ENCODE results near the gene INMT. TPM values are rescaled to one million over a fixed set of nuclear protein-coding genes. Genes with fewer than 3 reads are reported as not detected.

Gene INMT
- total and polyA plus RNA-seq, 3 experiments from 2014 or later = 0.08 to 0.18 TPM; not detected in 1

DNA sequence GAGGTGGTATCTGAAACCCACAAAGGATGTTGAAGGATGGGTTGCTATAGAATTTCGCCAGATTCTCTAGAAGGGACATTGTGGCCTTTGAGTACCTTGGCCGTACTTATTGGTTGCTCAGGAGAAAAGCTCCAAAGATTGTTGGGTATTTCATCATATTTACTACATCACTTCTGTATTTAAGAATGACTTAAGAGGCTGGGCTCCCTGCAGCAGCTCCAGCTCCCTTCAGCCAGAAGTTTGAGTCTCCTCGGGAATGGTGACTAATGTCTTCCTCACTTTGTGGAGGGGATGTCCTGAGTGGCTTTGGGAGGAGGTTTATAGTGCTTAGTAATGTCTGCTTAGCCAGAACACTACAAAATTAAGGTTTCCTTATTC, 37.4 kb downstream of the INMT start:
- H3K4me1 Mint-ChIP-seq = no peaks in the 10 kb centered on the region
- no peak overlapping the region for H3K27ac Mint-ChIP-seq
- DNase-seq = no peak

GRCh38 chr7:30790356-30790755, 38.4 kb downstream of the INMT start:
- Histone ChIP-seq H3K4me3 (ENCODE audit: low read length) (no peak overlapping the region), H3K27ac (ENCODE audit: low read depth, low read length) (no peak overlapping the region), H3K36me3 (ENCODE audit: insufficient read depth, low read length) (no peaks in the 10 kb centered on the region), H3K4me1 (ENCODE audit: insufficient read depth, low read length) (no peaks in the 10 kb centered on the region), H3K9me3 (ENCODE audit: low read length) (no peaks in the 10 kb centered on the region), H3K27me3 (ENCODE audit: insufficient read depth, low read length, poor library complexity, severe bottlenecking) (no peaks in the 10 kb centered on the region)
- no peak overlapping the region for H3K4me3 Mint-ChIP-seq
- H3K36me3 Mint-ChIP-seq = peaks cover 0 to 3% (median under 1%) of the 10 kb centered on the region in 3 donors
- H3K27me3 Mint-ChIP-seq = no peaks in the 10 kb centered on the region
- CTCF ChIA-PET = interaction anchor here (1.9 kb wide), 1 partner anchor 9 kb away, joined by 7 read pairs; no protein-coding TSS in a partner anchor
- no peaks in the 10 kb centered on the region for H3K9me3 Mint-ChIP-seq
- no peaks in the 10 kb centered on the region for H3K4me1 Mint-ChIP-seq
- POLR2A ChIA-PET = no interaction called here
- no peak overlapping the region for H3K27ac Mint-ChIP-seq
- DNase-seq = no peak

More for the DNA sequence above, 37.4 kb downstream of the INMT start:
- Mint-ChIP-seq H3K27me3 (no peaks in the 10 kb centered on the region), H3K36me3 (peaks cover 3 to 6% (median 4%) of the 10 kb centered on the region in 3 donors), H3K4me3 (no peak overlapping the region), H3K9me3 (no peaks in the 10 kb centered on the region)
- no peak overlapping the region for H3K4me3 ChIP-seq (ENCODE audit: low read length)
- POLR2A ChIA-PET = no interaction called here
- H3K4me1 ChIP-seq (ENCODE audit: insufficient read depth, low read length) = no peaks in the 10 kb centered on the region
- CTCF ChIA-PET = no interaction called here
- H3K9me3 ChIP-seq (ENCODE audit: low read length) = no peaks in the 10 kb centered on the region
- no peaks in the 10 kb centered on the region for H3K27me3 ChIP-seq (ENCODE audit: insufficient read depth, low read length, poor library complexity, severe bottlenecking)
- no peaks in the 10 kb centered on the region for H3K36me3 ChIP-seq (ENCODE audit: insufficient read depth, low read length)
- no peak overlapping the region for H3K27ac ChIP-seq (ENCODE audit: low read depth, low read length)

GRCh38 chr7:30791114-30791513, 39.2 kb downstream of the INMT start:
- H3K9me3 Mint-ChIP-seq = no peaks in the 10 kb centered on the region
- H3K27me3 ChIP-seq (ENCODE audit: insufficient read depth, low read length, poor library complexity, severe bottlenecking) = no peaks in the 10 kb centered on the region
- no peak overlapping the region for H3K4me3 Mint-ChIP-seq
- H3K27me3 Mint-ChIP-seq = no peaks in the 10 kb centered on the region
- no peak overlapping the region for H3K4me3 ChIP-seq (ENCODE audit: low read length)
- peaks cover 4% of the 10 kb centered on the region for H3K4me1 ChIP-seq (ENCODE audit: insufficient read depth, low read length)
- no peak for DNase-seq
- POLR2A ChIA-PET = no interaction called here
- H3K36me3 ChIP-seq (ENCODE audit: insufficient read depth, low read length) = no peaks in the 10 kb centered on the region
- peaks cover 0 to 1% (median 0%) of the 10 kb centered on the region in 3 donors for H3K36me3 Mint-ChIP-seq
- H3K27ac ChIP-seq (ENCODE audit: low read depth, low read length) = no peak overlapping the region
- H3K27ac Mint-ChIP-seq = no peak overlapping the region
- H3K9me3 ChIP-seq (ENCODE audit: low read length) = no peaks in the 10 kb centered on the region
- peaks cover 3 to 4% (median 4%) of the 10 kb centered on the region in 3 donors for H3K4me1 Mint-ChIP-seq
- CTCF ChIA-PET = interaction anchor here (1.9 kb wide), 1 partner anchor 9 kb away, joined by 7 read pairs; no protein-coding TSS in a partner anchor

DNA sequence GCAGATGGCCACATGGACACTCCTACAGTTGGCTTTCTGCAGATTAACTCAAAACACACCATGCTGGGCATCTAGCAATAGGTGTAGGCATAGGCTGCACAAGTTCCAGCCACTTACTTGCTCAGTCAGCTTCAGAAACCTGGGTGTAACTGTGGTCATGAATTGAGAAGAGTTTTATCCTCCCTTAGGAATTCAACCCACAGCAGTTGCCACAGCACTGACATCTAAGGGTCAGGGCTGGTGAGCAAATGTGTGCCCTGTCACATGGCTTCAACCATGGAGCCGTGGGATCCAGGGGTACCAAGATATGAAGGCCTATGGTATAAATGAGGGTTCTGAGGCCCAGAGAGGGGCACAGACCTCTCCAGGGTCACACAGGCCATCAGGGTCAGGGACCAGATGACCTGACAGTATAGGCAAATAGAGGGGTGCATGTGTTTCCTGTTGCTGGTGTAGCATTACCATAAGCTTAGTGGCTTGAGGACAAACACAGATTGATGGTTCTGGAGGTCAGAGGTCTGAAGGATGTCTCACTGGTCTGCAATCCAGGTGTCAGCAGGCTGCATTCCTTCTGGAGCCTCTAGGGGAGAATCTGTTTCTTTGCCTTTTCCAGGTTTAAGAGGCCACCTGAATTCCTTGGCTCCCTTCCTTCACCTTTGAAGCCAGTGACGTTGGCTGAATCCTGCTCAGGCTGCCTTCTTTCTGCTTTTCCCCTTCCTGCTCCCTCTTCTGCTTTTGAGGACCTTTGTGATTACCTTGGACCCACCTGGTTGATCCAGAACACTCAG, 43.4 kb downstream of the INMT start:
- Histone ChIP-seq H3K4me3 (ENCODE audit: low read length) (no peak overlapping the region), H3K4me1 (ENCODE audit: insufficient read depth, low read length) (peaks cover 10% of the 10 kb centered on the region), H3K9me3 (ENCODE audit: low read length) (no peaks in the 10 kb centered on the region), H3K36me3 (ENCODE audit: insufficient read depth, low read length) (no peaks in the 10 kb centered on the region), H3K27ac (ENCODE audit: low read depth, low read length) (no peak overlapping the region), H3K27me3 (ENCODE audit: insufficient read depth, low read length, poor library complexity, severe bottlenecking) (no peaks in the 10 kb centered on the region)
- H3K27me3 Mint-ChIP-seq = no peaks in the 10 kb centered on the region
- no peak overlapping the region for H3K27ac Mint-ChIP-seq
- no peaks in the 10 kb centered on the region for H3K9me3 Mint-ChIP-seq
- ChIA-PET CTCF (no interaction called here), POLR2A (interaction anchor here (0.5 kb wide), 1 partner anchor 1880 kb away, joined by 3 read pairs; no protein-coding TSS in a partner anchor)
- DNase-seq = no peak
- H3K36me3 Mint-ChIP-seq = peaks cover 0 to 1% (median 0%) of the 10 kb centered on the region in 3 donors
- H3K4me3 Mint-ChIP-seq = peak overlapping the region in 1 of 7 donors; percentile 14
- peaks cover 8 to 14% (median 12%) of the 10 kb centered on the region in 3 donors for H3K4me1 Mint-ChIP-seq

- Histone ChIP-seq H3K36me3 (ENCODE audit: insufficient read depth, low read length) (no peaks in the 10 kb centered on the region), H3K4me3 (ENCODE audit: low read length) (no peak overlapping the region), H3K9me3 (ENCODE audit: low read length) (no peaks in the 10 kb centered on the region), H3K27me3 (ENCODE audit: insufficient read depth, low read length, poor library complexity, severe bottlenecking) (no peaks in the 10 kb centered on the region), H3K4me1 (ENCODE audit: insufficient read depth, low read length) (peaks cover 10% of the 10 kb centered on the region), H3K27ac (ENCODE audit: low read depth, low read length) (no peak overlapping the region)
- H3K36me3 Mint-ChIP-seq = no peaks in the 10 kb centered on the region
- H3K4me3 Mint-ChIP-seq = no peak overlapping the region
- no peaks in the 10 kb centered on the region for H3K27me3 Mint-ChIP-seq
- CTCF ChIA-PET = interaction anchor here (0.8 kb wide), 1 partner anchor 16 kb away, joined by 3 read pairs; no protein-coding TSS in a partner anchor
- H3K9me3 Mint-ChIP-seq = no peaks in the 10 kb centered on the region
- POLR2A ChIA-PET = no interaction called here
- H3K27ac Mint-ChIP-seq = peak overlapping the region in 3 of 8 donors; percentile 4 to 18 (median 4)
- DNase-seq = no peak
- peaks cover 8 to 14% (median 12%) of the 10 kb centered on the region in 3 donors for H3K4me1 Mint-ChIP-seq
Measured at GRCh38 chr7:30796105-30796869, 44.4 kb downstream of the INMT start.

GRCh38 chr7:30797176-30798040, 45.5 kb downstream of the INMT start:
- ChIA-PET CTCF (interaction anchor here (0.8 kb wide), 1 partner anchor 15 kb away, joined by 3 read pairs; no protein-coding TSS in a partner anchor), POLR2A (no interaction called here)
- no peaks in the 10 kb centered on the region for H3K9me3 Mint-ChIP-seq
- H3K36me3 Mint-ChIP-seq = no peaks in the 10 kb centered on the region
- H3K27me3 Mint-ChIP-seq = no peaks in the 10 kb centered on the region
- DNase-seq = no peak
- H3K27ac Mint-ChIP-seq = peak overlapping the region in 1 of 8 donors; percentile 84
- Histone ChIP-seq H3K27me3 (ENCODE audit: insufficient read depth, low read length, poor library complexity, severe bottlenecking) (no peaks in the 10 kb centered on the region), H3K4me3 (ENCODE audit: low read length) (no peak overlapping the region), H3K36me3 (ENCODE audit: insufficient read depth, low read length) (no peaks in the 10 kb centered on the region), H3K27ac (ENCODE audit: low read depth, low read length) (no peak overlapping the region), H3K4me1 (ENCODE audit: insufficient read depth, low read length) (peaks cover 10% of the 10 kb centered on the region), H3K9me3 (ENCODE audit: low read length) (no peaks in the 10 kb centered on the region)
- no peak overlapping the region for H3K4me3 Mint-ChIP-seq
- peaks cover 8 to 14% (median 12%) of the 10 kb centered on the region in 3 donors for H3K4me1 Mint-ChIP-seq

GRCh38 chr7:30799206-30799975, 47.5 kb downstream of the INMT start:
- Mint-ChIP-seq H3K27me3 (peaks cover 0 to 1% of the 10 kb centered on the region in 2 donors), H3K27ac (peak overlapping the region in 1 of 8 donors; percentile 92), H3K36me3 (no peaks in the 10 kb centered on the region), H3K4me1 (peaks cover 8 to 14% (median 12%) of the 10 kb centered on the region in 3 donors), H3K4me3 (no peak overlapping the region), H3K9me3 (no peaks in the 10 kb centered on the region)
- Histone ChIP-seq H3K27ac (ENCODE audit: low read depth, low read length) (no peak overlapping the region), H3K4me3 (ENCODE audit: low read length) (no peak overlapping the region), H3K27me3 (ENCODE audit: insufficient read depth, low read length, poor library complexity, severe bottlenecking) (no peaks in the 10 kb centered on the region), H3K36me3 (ENCODE audit: insufficient read depth, low read length) (no peaks in the 10 kb centered on the region), H3K9me3 (ENCODE audit: low read length) (no peaks in the 10 kb centered on the region), H3K4me1 (ENCODE audit: insufficient read depth, low read length) (peaks cover 10% of the 10 kb centered on the region)
- DNase-seq = no peak
- CTCF ChIA-PET = interaction anchor here (0.9 to 1.2 kb wide), 2 partner anchors 8 to 18 kb away, joined by 3 to 7 read pairs; no protein-coding TSS in a partner anchor
- POLR2A ChIA-PET = no interaction called here

Data from CD8-positive, alpha-beta memory T cell (primary cell).